Lung (tissue), 12 donors: ENCODE measurements around the gene KIF23. TPM values are rescaled to one million over a fixed set of nuclear protein-coding genes. Genes with fewer than 3 reads are reported as not detected.
A peak's percentile ranks its signal among the peaks of the same experiment; 100 is the strongest.

Source experiments
- ATAC-seq: fragments of 200-7000 bp; cut with Tn5 transposase; one replicate; pipeline ENCODE4 v1.9.1; 2020; ENCODE audit warnings: moderate number of reproducible peaks; ENCODE audit not compliant: insufficient read depth, low FRiP score
- DNase-seq, 3 donors: peaks; one replicate each; pipeline ENCODE4 v3.0.0-alpha.2; 2013 to 2017
- H3K27ac ChIP-seq, 2 donors: one replicate each; pipeline ENCODE4 v1.5.1; 2013; ENCODE audit warnings: mild to moderate bottlenecking in 2 of 2, moderate library complexity in 2 of 2, control low read depth in 1 of 2, inconsistent platforms in 1 of 2, low read depth in 1 of 2, low read length in 1 of 2
- H3K27me3 ChIP-seq, 3 donors: one replicate each; pipeline ENCODE4 v1.5.1; 2013; ENCODE audit warnings: low read length in 2 of 3; ENCODE audit not compliant: control insufficient read depth in 3 of 3, insufficient read depth in 3 of 3
- H3K36me3 ChIP-seq, 4 donors: one replicate each; pipeline ENCODE4 v1.5.1; 2013; ENCODE audit warnings: low read length in 4 of 4, mild to moderate bottlenecking in 1 of 4, moderate library complexity in 1 of 4; ENCODE audit not compliant: control insufficient read depth in 4 of 4, insufficient read depth in 4 of 4
- H3K4me1 ChIP-seq, 5 donors: one replicate each; pipeline ENCODE4 v1.5.1; 2013; ENCODE audit warnings: low read length in 5 of 5, mild to moderate bottlenecking in 2 of 5, moderate library complexity in 1 of 5; ENCODE audit not compliant: control insufficient read depth in 5 of 5, insufficient read depth in 5 of 5
- H3K4me3 ChIP-seq: one replicate; pipeline ENCODE4 v1.5.1; 2013; ENCODE audit warnings: mild to moderate bottlenecking, control low read depth, moderate library complexity
- H3K9ac ChIP-seq, 2 donors: one replicate each; pipeline ENCODE4 v1.5.1; 2013; ENCODE audit warnings: low read length in 2 of 2, control low read depth in 1 of 2; ENCODE audit not compliant: insufficient read depth in 1 of 2
- H3K9me3 ChIP-seq, 4 donors: one replicate each; pipeline ENCODE4 v1.5.1; 2013; ENCODE audit warnings: low read length in 3 of 4, mild to moderate bottlenecking in 1 of 4, moderate library complexity in 1 of 4; ENCODE audit not compliant: control insufficient read depth in 4 of 4, insufficient read depth in 3 of 4
- CTCF ChIP-seq: IDR thresholded peaks from 2 replicates; pipeline ENCODE4 v1.5.1; 2012; ENCODE audit warnings: mild to moderate bottlenecking; ENCODE audit errors: control extremely low read depth, extremely low read depth
- WGBS, 2 donors: extraction: QIAGEN DNeasy Blood & Tissue Kit; methylation state at CpG; one replicate each; pipeline ENCODE4 v1.1.7; 2013; 5-methylcytosine and 5-hydroxymethylcytosine counted together
- polyA plus RNA-seq, 2 donors: library from polyadenylated mRNA; stranded (reverse); fragments of 200-250 nt; gene quantifications; one replicate each; pipeline ENCODE4 v1.2.1, GENCODE V29; 2013
- total RNA-seq, 2 donors: library from RNA; depleted of rRNA in 1 of 2; stranded (reverse); fragments of >200 nt in 1 of 2; gene quantifications; one replicate each; pipeline ENCODE4 v1.2.1, GENCODE V29; 2014 to 2021
- donor health status: control.
- donor health status: control.
- donor health status: Bipolar disorder and iron deficiency.
- donor health status: healthy.
- donor health status: DM: yes; HTN: yes; CAD: no.

Gene KIF23
- total and polyA plus RNA-seq, 4 donors, result 1.4 to 15.4 (median 1.8) TPM

GRCh38 chr15:69414701-69415167 lies 585 bp downstream of the KIF23 start:
- H3K27ac ChIP-seq, result peak overlapping the region in 1 of 2 donors; percentile 41
- H3K4me1 ChIP-seq, result peaks cover 0 to 8% (median 0%) of the 10 kb centered on the region in 5 donors
- H3K4me3 ChIP-seq, result peak overlapping the region; percentile 60
- H3K9me3 ChIP-seq, result no peaks in the 10 kb centered on the region
- H3K9ac ChIP-seq, result peak overlapping the region in 1 of 2 donors; percentile 85
- peak; percentile 72 to 82 (median 77) for DNase-seq
- TF ChIP-seq CTCF, result no peak
- H3K36me3 ChIP-seq, result peaks cover 0 to 5% (median 1%) of the 10 kb centered on the region in 4 donors
- ATAC-seq, result peak; percentile 67
- H3K27me3 ChIP-seq, result no peaks in the 10 kb centered on the region
- 0% methylated on average over 27 to 29 of the region's 29 CpGs for WGBS, 2 donors

- peak overlapping the region; percentile 49 to 85 for H3K9ac ChIP-seq
- H3K27me3 ChIP-seq, result no peaks in the 10 kb centered on the region
- 85 to 86% methylated on average over 3 of the region's 3 CpGs for WGBS, 2 donors
- TF ChIP-seq CTCF, result no peak
- H3K4me3 ChIP-seq, result no peak overlapping the region
- ATAC-seq (no peak), DNase-seq (peak in 2 of 3 donors; percentile 24 to 36)
- no peaks in the 10 kb centered on the region for H3K9me3 ChIP-seq
- H3K4me1 ChIP-seq, result peaks cover 0 to 8% (median 0%) of the 10 kb centered on the region in 5 donors
- no peak overlapping the region for H3K27ac ChIP-seq
- H3K36me3 ChIP-seq, result peaks cover 0 to 5% (median 1%) of the 10 kb centered on the region in 4 donors
These were observed 1.2 kb downstream of the KIF23 start for GRCh38 chr15:69415381-69415780.

- no peaks in the 10 kb centered on the region for H3K9me3 ChIP-seq
- ATAC-seq (no peak), DNase-seq (no peak)
- no peak overlapping the region for H3K4me3 ChIP-seq
- TF ChIP-seq CTCF, result no peak
- H3K4me1 ChIP-seq, result peaks cover 0 to 8% (median 0%) of the 10 kb centered on the region in 5 donors
- no peak overlapping the region for H3K9ac ChIP-seq
- H3K27ac ChIP-seq, result no peak overlapping the region
- no peaks in the 10 kb centered on the region for H3K27me3 ChIP-seq
- peaks cover 0 to 12% (median 3%) of the 10 kb centered on the region in 4 donors for H3K36me3 ChIP-seq
These were observed 3.4 kb downstream of the KIF23 start for GRCh38 chr15:69417581-69417980.

- no peaks in the 10 kb centered on the region for H3K4me1 ChIP-seq
- peaks cover 0 to 15% (median 6%) of the 10 kb centered on the region in 4 donors for H3K36me3 ChIP-seq
- H3K9ac ChIP-seq, result no peak overlapping the region
- no peaks in the 10 kb centered on the region for H3K27me3 ChIP-seq
- no peaks in the 10 kb centered on the region for H3K9me3 ChIP-seq
- H3K27ac ChIP-seq, result no peak overlapping the region
- no peak for DNase-seq
- H3K4me3 ChIP-seq, result no peak overlapping the region
- TF ChIP-seq CTCF, result no peak
- no peak for ATAC-seq
These were observed 7.3 kb downstream of the KIF23 start for GRCh38 chr15:69421498-69421897.
